GM19467 (cell line): Measurements from ENCODE around the gene LRRC42.
"Not testable (repeated sequence)": the region's sequence is repeated elsewhere in the genome, so short reads cannot be mapped to it uniquely, and the experiment has no call there.

ENCODE experiments used
- ATAC-seq: cut with Tn5 transposase; IDR thresholded peaks from one replicate; pipeline ENCODE4 v1.9.1; 2021; ENCODE audit warnings: mild to moderate bottlenecking, moderate library complexity; ENCODE audit not compliant: unreplicated experiment

The LRRC42 gene

GRCh38 chr1:54003750-54004480, 57.8 kb downstream of the LRRC42 start:
- not testable (repeated sequence) for ATAC-seq

- ATAC-seq = no peak
Measured at GRCh38 chr1:54004481-54005049, 58.4 kb downstream of the LRRC42 start.

GRCh38 chr1:54006508-54006907, 60.4 kb downstream of the LRRC42 start:
- no peak for ATAC-seq

- no peak for ATAC-seq
Measured at GRCh38 chr1:54007613-54008012, 61.5 kb downstream of the LRRC42 start.

GRCh38 chr1:54008876-54009275, 62.7 kb downstream of the LRRC42 start:
- no peak for ATAC-seq

GRCh38 chr1:54009406-54009805, 63.3 kb downstream of the LRRC42 start:
- no peak for ATAC-seq

GRCh38 chr1:54010415-54011117, 64.4 kb downstream of the LRRC42 start:
- ATAC-seq = no peak

- ATAC-seq = no peak
Measured at GRCh38 chr1:54011316-54012007, 65.3 kb downstream of the LRRC42 start.

- no peak for ATAC-seq
Measured at GRCh38 chr1:54012008-54012325, 65.8 kb downstream of the LRRC42 start.

- ATAC-seq = no peak
Measured at GRCh38 chr1:54012863-54013262, 66.7 kb downstream of the LRRC42 start.

- ATAC-seq = no peak
Measured at GRCh38 chr1:54013393-54014008, 67.4 kb downstream of the LRRC42 start.

GRCh38 chr1:54014009-54014629, 68.0 kb downstream of the LRRC42 start:
- ATAC-seq = no peak

GRCh38 chr1:54016343-54017282, 70.5 kb downstream of the LRRC42 start:
- no peak for ATAC-seq
